Activated CD8-positive, alpha-beta memory T cell treated with anti-CD3 and anti-CD28 coated beads, Interleukin-2, amount 50 U/mL, for 1 hour (primary cell): ENCODE measurements around the gene ELOVL1.
"Not testable (repeated sequence)": the region's sequence is repeated elsewhere in the genome, so short reads cannot be mapped to it uniquely, and the experiment has no call there.

Experiments used
- DNase-seq: peaks from one replicate; pipeline ENCODE4 v3.0.0-alpha.2; 2020; ENCODE audit errors: extremely low read depth

ELOVL1 gene

GRCh38 chr1:43381612-43382011 is 13.8 kb upstream of the ELOVL1 start:
- no peak for DNase-seq

- no peak for DNase-seq
These were observed 11.7 kb upstream of the ELOVL1 start for GRCh38 chr1:43379476-43379875.

GRCh38 chr1:43377831-43378230 is 10.0 kb upstream of the ELOVL1 start:
- no peak for DNase-seq

- no peak for DNase-seq
These were observed 9.0 kb upstream of the ELOVL1 start for GRCh38 chr1:43376723-43377235.

- no peak for DNase-seq
These were observed 5.5 kb upstream of the ELOVL1 start for GRCh38 chr1:43373066-43373940.

GRCh38 chr1:43372172-43372571 is 4.4 kb upstream of the ELOVL1 start:
- no peak for DNase-seq

GRCh38 chr1:43370564-43370963 is 2.8 kb upstream of the ELOVL1 start:
- no peak for DNase-seq

- DNase-seq, result not testable (repeated sequence)
These were observed 2.0 kb upstream of the ELOVL1 start for GRCh38 chr1:43369779-43370178.

- no peak for DNase-seq
These were observed 822 bp upstream of the ELOVL1 start for GRCh38 chr1:43368646-43369020.

GRCh38 chr1:43367026-43367903 is 546 bp downstream of the ELOVL1 start:
- DNase-seq, result no peak

- no peak for DNase-seq
These were observed 1.2 kb downstream of the ELOVL1 start for GRCh38 chr1:43366601-43367025.

- no peak for DNase-seq
These were observed 1.6 kb downstream of the ELOVL1 start for GRCh38 chr1:43366179-43366578.

- no peak for DNase-seq
These were observed 2.1 kb downstream of the ELOVL1 start for GRCh38 chr1:43365678-43366077.

- no peak for DNase-seq
These were observed 3.8 kb downstream of the ELOVL1 start for GRCh38 chr1:43363935-43364525.

GRCh38 chr1:43363283-43363934 is 4.4 kb downstream of the ELOVL1 start:
- no peak for DNase-seq

- no peak for DNase-seq
These were observed 7.2 kb downstream of the ELOVL1 start for GRCh38 chr1:43360616-43361015.

GRCh38 chr1:43359696-43360095 is 8.1 kb downstream of the ELOVL1 start:
- DNase-seq, result no peak

GRCh38 chr1:43358746-43359693 is 8.8 kb downstream of the ELOVL1 start, which contains the start of gene CDC20:
Gene CDC20 (plus strand): TSS chr1:43358981. CDS start chr1:43359216, 235 bp downstream.
- DNase-seq, result peak; percentile 89

GRCh38 chr1:43358121-43358745 is 9.6 kb downstream of the ELOVL1 start:
- no peak for DNase-seq

GRCh38 chr1:43357251-43357650 is 10.6 kb downstream of the ELOVL1 start:
- DNase-seq, result no peak
